Mononuclear cell (primary cell): Measurements from ENCODE around the gene MUC13. TPM values are rescaled to one million over a fixed set of nuclear protein-coding genes. Genes with fewer than 3 reads are reported as not detected.
"Not testable (repeated sequence)": the region's sequence is repeated elsewhere in the genome, so short reads cannot be mapped to it uniquely, and the experiment has no call there.

Experiments used
- H3K27me3 ChIP-seq: 2 replicates; pipeline ENCODE4 v1.6.0; 2011; ENCODE audit warnings: low read length, control low read depth; ENCODE audit not compliant: insufficient read depth
- H3K4me1 ChIP-seq: 2 replicates; pipeline ENCODE4 v1.5.1; 2011; ENCODE audit warnings: mild to moderate bottlenecking, low read length, control low read depth; ENCODE audit not compliant: insufficient read depth
- H3K4me3 ChIP-seq: 2 replicates; pipeline ENCODE4 v1.5.1; 2011; ENCODE audit warnings: mild to moderate bottlenecking, low read length, moderate library complexity
- H3K9me3 ChIP-seq: 2 replicates; pipeline ENCODE4 v1.5.1; 2011; ENCODE audit warnings: low read depth, mild to moderate bottlenecking, control low read depth, low read length
- total RNA-seq: library from RNA; depleted of rRNA; stranded (reverse); fragments of >200 nt; gene quantifications from one replicate; pipeline ENCODE4 v1.2.3, GENCODE V29; 2012

Gene MUC13
- total RNA-seq, 1 donor = under 0.01 TPM

- H3K27me3 ChIP-seq = no peaks in the 10 kb centered on the region
- peaks cover 4% of the 10 kb centered on the region for H3K4me1 ChIP-seq
Observed at GRCh38 chr3:124962403-124962940, 27.9 kb upstream of the MUC13 start.

GRCh38 chr3:124960698-124961097 lies 26.1 kb upstream of the MUC13 start:
- no peaks in the 10 kb centered on the region for H3K27me3 ChIP-seq
- H3K4me3 ChIP-seq = no peak overlapping the region
- H3K4me1 ChIP-seq = no peaks in the 10 kb centered on the region
- H3K9me3 ChIP-seq = no peaks in the 10 kb centered on the region

More at GRCh38 chr3:124962403-124962940, 27.9 kb upstream of the MUC13 start:
- Histone ChIP-seq H3K4me3 (no peak overlapping the region), H3K9me3 (no peaks in the 10 kb centered on the region)

GRCh38 chr3:124960105-124960504 lies 25.6 kb upstream of the MUC13 start:
- Histone ChIP-seq H3K27me3 (no peaks in the 10 kb centered on the region), H3K4me3 (no peak overlapping the region), H3K9me3 (no peaks in the 10 kb centered on the region), H3K4me1 (no peaks in the 10 kb centered on the region)

- H3K4me1 ChIP-seq, H3K27me3 ChIP-seq, H3K4me3 ChIP-seq, H3K9me3 ChIP-seq: not testable (repeated sequence)
Observed at GRCh38 chr3:124957951-124958350, 23.4 kb upstream of the MUC13 start.

GRCh38 chr3:124952282-124952855 lies 17.8 kb upstream of the MUC13 start:
- Histone ChIP-seq H3K4me1 (no peaks in the 10 kb centered on the region), H3K27me3 (no peaks in the 10 kb centered on the region), H3K9me3 (no peaks in the 10 kb centered on the region), H3K4me3 (no peak overlapping the region)

- H3K4me1 ChIP-seq = no peaks in the 10 kb centered on the region
- no peak overlapping the region for H3K4me3 ChIP-seq
- no peaks in the 10 kb centered on the region for H3K9me3 ChIP-seq
- H3K27me3 ChIP-seq = no peaks in the 10 kb centered on the region
Observed at GRCh38 chr3:124951511-124952281, 17.1 kb upstream of the MUC13 start.

GRCh38 chr3:124950026-124950425 lies 15.5 kb upstream of the MUC13 start:
- H3K27me3 ChIP-seq = no peaks in the 10 kb centered on the region
- no peaks in the 10 kb centered on the region for H3K9me3 ChIP-seq
- H3K4me1 ChIP-seq = no peaks in the 10 kb centered on the region
- no peak overlapping the region for H3K4me3 ChIP-seq

- Histone ChIP-seq H3K4me1 (no peaks in the 10 kb centered on the region), H3K4me3 (no peak overlapping the region), H3K27me3 (no peaks in the 10 kb centered on the region), H3K9me3 (no peaks in the 10 kb centered on the region)
Observed at GRCh38 chr3:124942613-124943012, 8.1 kb upstream of the MUC13 start.

- H3K9me3 ChIP-seq = no peaks in the 10 kb centered on the region
- H3K4me3 ChIP-seq = no peak overlapping the region
- H3K4me1 ChIP-seq = no peaks in the 10 kb centered on the region
- no peaks in the 10 kb centered on the region for H3K27me3 ChIP-seq
Observed at GRCh38 chr3:124941771-124942170, 7.2 kb upstream of the MUC13 start.

- Histone ChIP-seq H3K4me1 (no peaks in the 10 kb centered on the region), H3K27me3 (no peaks in the 10 kb centered on the region), H3K4me3 (no peak overlapping the region), H3K9me3 (no peaks in the 10 kb centered on the region)
Observed at GRCh38 chr3:124939661-124940060, 5.1 kb upstream of the MUC13 start.

GRCh38 chr3:124938896-124939295 lies 4.3 kb upstream of the MUC13 start:
- H3K4me1 ChIP-seq = no peaks in the 10 kb centered on the region
- H3K9me3 ChIP-seq = no peaks in the 10 kb centered on the region
- no peak overlapping the region for H3K4me3 ChIP-seq
- no peaks in the 10 kb centered on the region for H3K27me3 ChIP-seq

- Histone ChIP-seq H3K4me1 (no peaks in the 10 kb centered on the region), H3K9me3 (no peaks in the 10 kb centered on the region), H3K27me3 (no peaks in the 10 kb centered on the region), H3K4me3 (no peak overlapping the region)
Observed at GRCh38 chr3:124937049-124937448, 2.5 kb upstream of the MUC13 start.

GRCh38 chr3:124935794-124936542 lies 1.4 kb upstream of the MUC13 start:
- H3K9me3 ChIP-seq = no peaks in the 10 kb centered on the region
- H3K27me3 ChIP-seq = no peaks in the 10 kb centered on the region
- H3K4me1 ChIP-seq = no peaks in the 10 kb centered on the region
- H3K4me3 ChIP-seq = no peak overlapping the region

GRCh38 chr3:124935264-124935663 lies 713 bp upstream of the MUC13 start:
- Histone ChIP-seq H3K4me3 (no peak overlapping the region), H3K4me1 (no peaks in the 10 kb centered on the region), H3K9me3 (no peaks in the 10 kb centered on the region), H3K27me3 (no peaks in the 10 kb centered on the region)
